Osteoblast (primary cell): ENCODE results near the gene COPS3. TPM values are rescaled to one million over a fixed set of nuclear protein-coding genes. Genes with fewer than 3 reads are reported as not detected.

Experiments used
- DNase-seq: peaks from one replicate; pipeline ENCODE4 v3.0.0; 2011; ENCODE audit warnings: low spot score, mixed read lengths; ENCODE audit not compliant: insufficient read length; ENCODE audit errors: missing footprints
- H2AFZ ChIP-seq: 2 replicates; pipeline ENCODE4 v1.6.0; 2011; ENCODE audit warnings: mild to moderate bottlenecking, low read length
- H3K27ac ChIP-seq: 2 replicates; pipeline ENCODE4 v1.5.1; 2011; ENCODE audit warnings: mild to moderate bottlenecking, low read depth, low read length, moderate library complexity
- H3K27me3 ChIP-seq: 2 replicates; pipeline ENCODE4 v1.6.0; 2012; ENCODE audit warnings: mild to moderate bottlenecking, control low read depth, inconsistent platforms, low read length, moderate library complexity; ENCODE audit not compliant: insufficient read depth
- H3K36me3 ChIP-seq: 2 replicates; pipeline ENCODE4 v1.5.1; 2011; ENCODE audit warnings: mild to moderate bottlenecking, low read length, control low read depth, moderate library complexity; ENCODE audit not compliant: insufficient read depth
- H3K4me1 ChIP-seq: 2 replicates; pipeline ENCODE4 v1.5.1; 2011; ENCODE audit warnings: mild to moderate bottlenecking, low read length, control low read depth, moderate library complexity; ENCODE audit not compliant: insufficient read depth
- H3K4me2 ChIP-seq: 2 replicates; pipeline ENCODE4 v1.6.0; 2011; ENCODE audit warnings: mild to moderate bottlenecking, low read length; ENCODE audit not compliant: insufficient read depth
- H3K4me3 ChIP-seq: fragments of 200-600 bp; sonication (generic); 3 replicates; pipeline ENCODE4 v1.5.1; 2012; ENCODE audit warnings: mild to moderate bottlenecking, low read length, inconsistent platforms; ENCODE audit not compliant: insufficient read depth
- H3K79me2 ChIP-seq: 2 replicates; pipeline ENCODE4 v1.6.0; 2012; ENCODE audit warnings: mild to moderate bottlenecking, low read length, control low read depth, inconsistent platforms; ENCODE audit not compliant: insufficient read depth
- H3K9me3 ChIP-seq: 2 replicates; pipeline ENCODE4 v1.5.1; 2011; ENCODE audit warnings: low read depth, low read length, control low read depth
- H4K20me1 ChIP-seq: 2 replicates; pipeline ENCODE4 v1.6.0; 2012; ENCODE audit warnings: mild to moderate bottlenecking, low read length, control low read depth; ENCODE audit not compliant: insufficient read depth
- total RNA-seq: library from RNA; depleted of rRNA; stranded (reverse); fragments of >200 nt; gene quantifications from 2 replicates; pipeline ENCODE4 v1.2.3, GENCODE V29; 2012
- TF ChIP-seq, protein P1 (sequence below): IDR thresholded peaks from 2 replicates; pipeline ENCODE4 v1.5.1; 2011; ENCODE audit warnings: mild to moderate bottlenecking, low read depth, low read length, moderate library complexity; ENCODE audit errors: extremely low read depth

Gene COPS3
- total RNA-seq, 1 donor: 78.5 TPM

DNA sequence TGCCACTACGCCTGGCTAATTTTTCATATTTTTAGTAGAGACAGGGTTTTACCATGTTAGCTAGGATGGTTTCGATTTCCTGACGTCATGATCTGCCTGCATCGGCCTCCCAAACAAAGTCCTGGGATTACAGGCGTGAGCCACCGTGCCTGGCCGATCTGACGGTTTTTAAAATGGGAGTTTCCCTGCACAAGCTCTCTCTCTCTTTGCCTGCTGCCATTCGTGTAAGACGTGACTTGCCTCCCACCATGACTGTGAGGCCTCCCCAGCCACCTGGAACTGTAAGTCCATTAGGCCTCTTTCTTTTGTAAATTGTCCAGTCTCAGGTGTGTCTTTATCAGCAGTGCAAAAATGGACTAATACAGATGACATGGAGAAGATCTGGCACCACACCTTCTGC is 39.4 kb downstream of the COPS3 start:
- H2AFZ ChIP-seq: no peak overlapping the region
- H3K27ac ChIP-seq: no peak overlapping the region
- H3K4me3 ChIP-seq: no peak overlapping the region
- no peaks in the 10 kb centered on the region for H3K9me3 ChIP-seq
- TF ChIP-seq, protein P1, sequence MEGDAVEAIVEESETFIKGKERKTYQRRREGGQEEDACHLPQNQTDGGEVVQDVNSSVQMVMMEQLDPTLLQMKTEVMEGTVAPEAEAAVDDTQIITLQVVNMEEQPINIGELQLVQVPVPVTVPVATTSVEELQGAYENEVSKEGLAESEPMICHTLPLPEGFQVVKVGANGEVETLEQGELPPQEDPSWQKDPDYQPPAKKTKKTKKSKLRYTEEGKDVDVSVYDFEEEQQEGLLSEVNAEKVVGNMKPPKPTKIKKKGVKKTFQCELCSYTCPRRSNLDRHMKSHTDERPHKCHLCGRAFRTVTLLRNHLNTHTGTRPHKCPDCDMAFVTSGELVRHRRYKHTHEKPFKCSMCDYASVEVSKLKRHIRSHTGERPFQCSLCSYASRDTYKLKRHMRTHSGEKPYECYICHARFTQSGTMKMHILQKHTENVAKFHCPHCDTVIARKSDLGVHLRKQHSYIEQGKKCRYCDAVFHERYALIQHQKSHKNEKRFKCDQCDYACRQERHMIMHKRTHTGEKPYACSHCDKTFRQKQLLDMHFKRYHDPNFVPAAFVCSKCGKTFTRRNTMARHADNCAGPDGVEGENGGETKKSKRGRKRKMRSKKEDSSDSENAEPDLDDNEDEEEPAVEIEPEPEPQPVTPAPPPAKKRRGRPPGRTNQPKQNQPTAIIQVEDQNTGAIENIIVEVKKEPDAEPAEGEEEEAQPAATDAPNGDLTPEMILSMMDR: no peak
- no peak for DNase-seq
- H3K4me1 ChIP-seq: peaks cover 3% of the 10 kb centered on the region
- H3K4me2 ChIP-seq: no peak overlapping the region
- no peaks in the 10 kb centered on the region for H4K20me1 ChIP-seq
- no peaks in the 10 kb centered on the region for H3K27me3 ChIP-seq
- H3K79me2 ChIP-seq: peaks cover 6% of the 10 kb centered on the region
- H3K36me3 ChIP-seq: peaks cover 4% of the 10 kb centered on the region

DNA sequence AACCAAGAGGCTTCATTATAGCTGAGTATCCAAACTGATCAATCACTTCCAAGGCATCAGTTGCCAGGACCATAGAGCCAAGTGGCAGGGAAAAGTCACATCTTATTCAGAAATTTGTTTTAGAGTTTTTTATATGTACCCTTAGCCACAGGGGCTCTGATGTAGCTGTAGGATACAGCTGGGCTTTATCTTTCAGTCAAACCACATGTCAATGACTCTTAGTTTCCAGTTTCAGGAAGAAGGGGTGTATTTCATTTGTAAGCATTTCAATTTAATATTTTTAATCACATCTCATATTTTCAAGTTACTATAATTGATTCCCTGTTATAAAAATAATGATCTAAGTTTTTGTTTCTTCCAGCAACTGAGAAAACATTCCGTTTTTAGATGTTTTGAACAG is 41.2 kb downstream of the COPS3 start:
- no peaks in the 10 kb centered on the region for H3K27me3 ChIP-seq
- H3K4me2 ChIP-seq: no peak overlapping the region
- H3K4me3 ChIP-seq: no peak overlapping the region
- no peaks in the 10 kb centered on the region for H3K9me3 ChIP-seq
- no peak overlapping the region for H3K27ac ChIP-seq
- no peak overlapping the region for H2AFZ ChIP-seq
- peaks cover 10% of the 10 kb centered on the region for H4K20me1 ChIP-seq
- H3K36me3 ChIP-seq: no peaks in the 10 kb centered on the region
- H3K4me1 ChIP-seq: peaks cover 17% of the 10 kb centered on the region
- peaks cover 24% of the 10 kb centered on the region for H3K79me2 ChIP-seq
- TF ChIP-seq, protein P1: no peak
- DNase-seq: no peak

DNA sequence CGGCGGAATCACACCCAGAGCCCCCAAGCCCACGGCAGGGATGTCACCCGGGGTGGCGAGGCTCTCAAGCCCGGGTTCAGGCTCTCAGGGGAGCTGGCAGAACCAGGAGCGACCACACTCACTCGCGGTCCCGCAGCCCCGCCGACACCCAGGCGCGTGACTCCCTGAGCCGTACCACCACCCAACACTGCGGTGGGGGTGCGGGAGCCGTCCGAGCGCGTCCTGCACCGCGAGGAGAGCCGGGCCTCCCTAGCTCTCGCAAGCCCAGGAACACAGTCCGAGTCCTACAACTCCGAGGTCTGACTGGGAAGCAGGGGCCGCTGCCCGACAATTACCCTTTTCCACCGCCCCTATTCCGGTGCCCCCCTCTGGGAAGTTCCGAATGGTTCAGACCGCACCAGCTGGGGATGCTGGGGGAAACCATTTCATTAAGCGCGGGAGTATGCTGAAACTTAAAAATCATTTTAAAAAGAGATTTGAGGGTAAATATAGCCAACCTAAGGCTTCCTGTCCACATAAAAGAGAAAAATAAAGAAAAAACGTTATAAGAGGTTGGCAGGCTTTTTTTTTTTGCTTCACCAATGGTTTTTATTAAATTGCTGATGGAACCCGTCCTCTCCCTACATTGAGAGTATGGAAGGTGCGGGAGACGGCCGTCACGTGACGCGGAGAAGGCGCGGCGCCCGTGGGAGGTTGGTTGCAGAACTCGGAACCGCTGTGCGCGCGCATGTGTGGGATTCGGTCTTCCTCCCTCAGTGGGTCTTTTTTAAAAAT is 43.8 kb downstream of the COPS3 start, which contains the start of gene FLCN:
FLCN (minus strand) TSS at position 143 of the 774 bp plus-strand sequence. CDS start 9,031 bp downstream, outside the sequence.
- peak; percentile 96 for DNase-seq

More for the DNA sequence above, 43.8 kb downstream of the COPS3 start, which contains the start of gene FLCN:
- H3K9me3 ChIP-seq: no peaks in the 10 kb centered on the region
- peak within 1 kb of the TSS; percentile 100 for H2AFZ ChIP-seq
- TF ChIP-seq, protein P1: no peak
- peaks cover 47% of the 10 kb centered on the region for H3K79me2 ChIP-seq
- H4K20me1 ChIP-seq: peaks cover 20% of the 10 kb centered on the region
- H3K4me3 ChIP-seq: peak within 1 kb of the TSS; percentile 98
- peaks cover 17% of the 10 kb centered on the region for H3K4me1 ChIP-seq
- H3K36me3 ChIP-seq: peaks cover 8% of the 10 kb centered on the region
- no peaks in the 10 kb centered on the region for H3K27me3 ChIP-seq
- peak within 1 kb of the TSS; percentile 95 for H3K4me2 ChIP-seq
- H3K27ac ChIP-seq: peak within 1 kb of the TSS; percentile 100
